Endodermal cell (in vitro differentiated cells): ENCODE results near the gene NUP214. TPM values are rescaled to one million over a fixed set of nuclear protein-coding genes. Genes with fewer than 3 reads are reported as not detected.
A peak's percentile ranks its signal among the peaks of the same experiment; 100 is the strongest.

Source experiments
- DNase-seq: peaks from one replicate; pipeline ENCODE4 v3.0.0-alpha.2; 2017
- H3K27ac ChIP-seq: 2 replicates; pipeline ENCODE4 v1.5.1; 2013; ENCODE audit warnings: mild to moderate bottlenecking, low read depth, low read length, moderate library complexity
- H3K27me3 ChIP-seq: 2 replicates; pipeline ENCODE4 v1.6.1; 2013; ENCODE audit warnings: mild to moderate bottlenecking, low read length, moderate library complexity; ENCODE audit not compliant: insufficient read depth, control insufficient read depth, poor library complexity, severe bottlenecking
- H3K36me3 ChIP-seq: 2 replicates; pipeline ENCODE4 v1.7.0; 2013; ENCODE audit warnings: mild to moderate bottlenecking, low read length, moderate library complexity; ENCODE audit not compliant: control insufficient read depth, insufficient read depth
- H3K4me1 ChIP-seq: one replicate; pipeline ENCODE4 v1.7.0; 2013; ENCODE audit warnings: low read length; ENCODE audit not compliant: control insufficient read depth, insufficient read depth
- H3K4me3 ChIP-seq: 2 replicates; pipeline ENCODE4 v1.5.1; 2013; ENCODE audit warnings: mild to moderate bottlenecking, low read length, moderate library complexity
- H3K9ac ChIP-seq: 2 replicates; pipeline ENCODE4 v1.6.1; 2013; ENCODE audit warnings: mild to moderate bottlenecking, low read length, moderate library complexity; ENCODE audit not compliant: poor library complexity, severe bottlenecking; ENCODE audit errors: extremely low read depth
- H3K9me3 ChIP-seq: 2 replicates; pipeline ENCODE4 v1.6.1; 2013; ENCODE audit warnings: mild to moderate bottlenecking, low read length, moderate library complexity; ENCODE audit not compliant: control insufficient read depth
- H3K27ac Mint-ChIP-seq: 2 replicates; pipeline ENCODE4 v1.8.0; 2020; ENCODE audit warnings: mixed read lengths
- H3K27me3 Mint-ChIP-seq: 2 replicates; pipeline ENCODE4 v1.8.0; 2021; ENCODE audit warnings: mild to moderate bottlenecking, mixed read lengths; ENCODE audit not compliant: insufficient read depth
- H3K36me3 Mint-ChIP-seq: 2 replicates; pipeline ENCODE4 v1.8.0; 2020; ENCODE audit warnings: low read depth, mixed read lengths
- H3K4me1 Mint-ChIP-seq: 2 replicates; pipeline ENCODE4 v1.8.0; 2020; ENCODE audit warnings: mixed read lengths
- H3K4me3 Mint-ChIP-seq: 2 replicates; pipeline ENCODE4 v1.8.0; 2020; ENCODE audit warnings: mild to moderate bottlenecking, moderate library complexity, mixed read lengths
- H3K9me3 Mint-ChIP-seq: 2 replicates; pipeline ENCODE4 v1.8.0; 2020; ENCODE audit warnings: mild to moderate bottlenecking, mixed read lengths
- WGBS, 2 experiments: methylation state at CpG; one replicate each; pipeline versions ENCODE4 v1.1.5 to v1.1.7; 2013; ENCODE audit warnings: missing lambda C conversion rate in 2 of 2, mixed read lengths in 1 of 2; ENCODE audit not compliant: insufficient coverage in 1 of 2, insufficient read length in 1 of 2; 5-methylcytosine and 5-hydroxymethylcytosine counted together
- total RNA-seq, 2 donors: library from RNA; stranded (reverse); fragmentation: NEBNext Ultra II Directional in 1 of 2; extraction: Animal tissue kit (Norgen Biotek cat#: 25700) in 1 of 2; gene quantifications; 2 replicates in 1 of 2; 3 replicates in 1 of 2; pipeline ENCODE4 v1.2.1, GENCODE V29; 2021
- TF ChIP-seq, protein P1 (sequence below): fragments of 200-600 bp; sonication (generic); conservative IDR thresholded peaks from 2 replicates; pipeline ENCODE4 v1.5.0; 2021; ENCODE audit warnings: antibody characterized with exemption, mild to moderate bottlenecking

NUP214 gene
- total RNA-seq, 2 donors from 2014 or later = 56.7 to 59.9 TPM

DNA sequence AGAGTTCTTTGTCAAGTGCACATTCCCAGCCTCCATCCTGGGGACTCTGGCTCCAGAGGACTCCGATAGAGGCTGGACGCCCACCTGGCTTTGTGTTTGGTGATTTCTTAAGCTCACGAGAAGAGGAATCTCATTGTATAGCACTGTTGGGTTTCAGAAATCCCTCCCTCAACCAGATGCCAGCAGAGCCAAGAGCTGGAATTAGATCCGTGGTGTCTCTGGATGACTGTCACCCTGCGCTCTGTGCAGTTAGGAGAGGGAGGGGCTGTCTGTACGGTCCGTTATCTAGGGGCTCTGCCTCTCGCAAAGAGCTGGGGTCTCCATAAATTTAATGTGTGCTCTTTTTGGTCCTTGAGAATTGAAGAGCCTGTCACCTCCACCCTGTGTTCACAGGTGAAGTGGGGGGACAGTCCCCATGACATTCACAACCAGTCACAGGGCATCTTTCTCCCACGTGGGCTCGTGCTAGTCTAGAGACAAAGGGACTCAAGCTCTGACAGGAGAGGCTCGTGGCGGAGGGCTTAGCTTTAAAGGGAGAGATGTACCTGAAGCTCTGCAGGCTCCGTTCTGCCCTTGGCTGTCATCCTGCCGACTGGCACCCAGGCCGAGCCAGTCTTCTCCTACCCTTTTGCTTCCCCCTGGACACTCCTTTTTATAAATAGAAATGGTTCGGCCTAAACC lies 109.6 kb downstream of the NUP214 start:
- Histone ChIP-seq H3K4me1 (peaks cover 12% of the 10 kb centered on the region), H3K9ac (no peak overlapping the region), H3K9me3 (no peaks in the 10 kb centered on the region), H3K27me3 (no peaks in the 10 kb centered on the region), H3K4me3 (no peak overlapping the region), H3K36me3 (peaks cover 41% of the 10 kb centered on the region), H3K27ac (no peak overlapping the region)
- no peak overlapping the region for H3K27ac Mint-ChIP-seq
- peaks cover 48% of the 10 kb centered on the region for H3K36me3 Mint-ChIP-seq
- H3K27me3 Mint-ChIP-seq = no peaks in the 10 kb centered on the region
- H3K9me3 Mint-ChIP-seq = no peaks in the 10 kb centered on the region
- 93 to 95% methylated on average over 11 to 16 of the region's 16 CpGs for WGBS, 2 experiments
- H3K4me1 Mint-ChIP-seq = peaks cover 23% of the 10 kb centered on the region
- TF ChIP-seq, protein P1, sequence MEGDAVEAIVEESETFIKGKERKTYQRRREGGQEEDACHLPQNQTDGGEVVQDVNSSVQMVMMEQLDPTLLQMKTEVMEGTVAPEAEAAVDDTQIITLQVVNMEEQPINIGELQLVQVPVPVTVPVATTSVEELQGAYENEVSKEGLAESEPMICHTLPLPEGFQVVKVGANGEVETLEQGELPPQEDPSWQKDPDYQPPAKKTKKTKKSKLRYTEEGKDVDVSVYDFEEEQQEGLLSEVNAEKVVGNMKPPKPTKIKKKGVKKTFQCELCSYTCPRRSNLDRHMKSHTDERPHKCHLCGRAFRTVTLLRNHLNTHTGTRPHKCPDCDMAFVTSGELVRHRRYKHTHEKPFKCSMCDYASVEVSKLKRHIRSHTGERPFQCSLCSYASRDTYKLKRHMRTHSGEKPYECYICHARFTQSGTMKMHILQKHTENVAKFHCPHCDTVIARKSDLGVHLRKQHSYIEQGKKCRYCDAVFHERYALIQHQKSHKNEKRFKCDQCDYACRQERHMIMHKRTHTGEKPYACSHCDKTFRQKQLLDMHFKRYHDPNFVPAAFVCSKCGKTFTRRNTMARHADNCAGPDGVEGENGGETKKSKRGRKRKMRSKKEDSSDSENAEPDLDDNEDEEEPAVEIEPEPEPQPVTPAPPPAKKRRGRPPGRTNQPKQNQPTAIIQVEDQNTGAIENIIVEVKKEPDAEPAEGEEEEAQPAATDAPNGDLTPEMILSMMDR = no peak
- no peak overlapping the region for H3K4me3 Mint-ChIP-seq
- no peak for DNase-seq

DNA sequence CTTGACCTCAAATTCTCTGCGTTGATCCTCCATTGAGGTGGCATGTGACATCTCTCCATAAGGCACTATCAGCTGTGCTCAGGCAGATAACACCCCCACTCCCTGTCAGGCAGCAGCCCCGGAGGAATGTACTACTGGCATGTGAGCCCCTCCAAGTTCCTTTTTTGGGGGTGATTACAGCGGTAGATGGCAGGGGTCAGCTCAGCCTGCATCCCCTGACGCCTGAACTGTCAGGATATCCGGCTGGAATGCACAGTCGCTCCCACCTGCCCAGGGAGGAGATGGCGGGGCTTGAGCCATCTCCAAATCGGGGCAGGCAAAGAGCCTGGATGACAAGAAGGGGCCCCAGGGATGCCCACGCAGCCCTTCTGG lies 110.1 kb downstream of the NUP214 start:
- Mint-ChIP-seq H3K9me3 (no peaks in the 10 kb centered on the region), H3K27me3 (no peaks in the 10 kb centered on the region), H3K4me3 (no peak overlapping the region), H3K36me3 (peaks cover 42% of the 10 kb centered on the region), H3K27ac (no peak overlapping the region), H3K4me1 (peaks cover 27% of the 10 kb centered on the region)
- Histone ChIP-seq H3K36me3 (peaks cover 35% of the 10 kb centered on the region), H3K4me3 (no peak overlapping the region), H3K27me3 (no peaks in the 10 kb centered on the region), H3K27ac (no peak overlapping the region), H3K9ac (no peak overlapping the region), H3K4me1 (peaks cover 12% of the 10 kb centered on the region), H3K9me3 (no peaks in the 10 kb centered on the region)
- TF ChIP-seq, protein P1 = no peak
- DNase-seq = peak; percentile 30
- WGBS, 2 experiments = 91 to 93% methylated on average over 8 to 9 of the region's 9 CpGs

DNA sequence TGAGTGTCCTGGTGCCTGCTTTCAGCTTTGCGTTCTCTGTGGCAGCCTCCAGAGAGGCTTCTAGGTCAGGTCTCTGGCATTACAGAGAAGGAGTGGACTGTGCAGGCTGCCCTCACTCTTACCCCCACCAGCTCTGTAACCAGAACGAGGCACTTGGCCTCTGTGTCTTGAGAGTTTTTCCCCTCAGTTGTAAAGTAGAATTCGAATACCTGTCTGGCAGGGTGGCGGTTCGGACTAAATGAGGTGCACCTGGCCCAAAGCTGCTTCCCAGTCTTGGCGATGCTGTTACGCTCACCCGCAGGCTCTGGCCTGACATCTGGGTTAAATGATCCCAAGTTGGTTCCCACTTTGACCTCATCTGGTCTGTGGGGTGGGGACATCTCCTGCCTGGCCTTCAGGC lies 110.8 kb downstream of the NUP214 start:
- Histone ChIP-seq H3K27me3 (no peaks in the 10 kb centered on the region), H3K27ac (no peak overlapping the region), H3K36me3 (peaks cover 31% of the 10 kb centered on the region), H3K9ac (no peak overlapping the region), H3K4me1 (peaks cover 12% of the 10 kb centered on the region), H3K9me3 (no peaks in the 10 kb centered on the region), H3K4me3 (no peak overlapping the region)
- H3K27me3 Mint-ChIP-seq = no peaks in the 10 kb centered on the region
- 94% methylated on average over 6 to 8 of the region's 8 CpGs for WGBS, 2 experiments
- H3K9me3 Mint-ChIP-seq = no peaks in the 10 kb centered on the region
- H3K4me1 Mint-ChIP-seq = peaks cover 27% of the 10 kb centered on the region
- no peak overlapping the region for H3K27ac Mint-ChIP-seq
- peaks cover 37% of the 10 kb centered on the region for H3K36me3 Mint-ChIP-seq
- TF ChIP-seq, protein P1 = no peak
- no peak overlapping the region for H3K4me3 Mint-ChIP-seq
- DNase-seq = no peak
